Umbilical cord (tissue), 2 donors: Measurements from ENCODE around the gene BMP6. TPM values are rescaled to one million over a fixed set of nuclear protein-coding genes. Genes with fewer than 3 reads are reported as not detected.

Source experiments
- DNase-seq: peaks from one replicate; pipeline ENCODE4 v3.0.0-alpha.2; 2015; ENCODE audit warnings: low spot score
- total RNA-seq: library from RNA; depleted of rRNA; stranded (reverse); fragments of >200 nt; gene quantifications from one replicate; pipeline ENCODE4 v1.2.3, GENCODE V29; 2014; ENCODE audit warnings: low replicate concordance; ENCODE audit not compliant: insufficient read depth

The BMP6 gene
- total RNA-seq, 1 donor from 2014 or later = 144 TPM

- no peak for DNase-seq
These were observed 100.1 kb downstream of the BMP6 start for GRCh38 chr6:7825986-7826385.

- DNase-seq = peak; percentile 13
These were observed 101.2 kb downstream of the BMP6 start for GRCh38 chr6:7827142-7827541.

- no peak for DNase-seq
These were observed 102.2 kb downstream of the BMP6 start for GRCh38 chr6:7828124-7828523.

- DNase-seq = no peak
These were observed 107.2 kb downstream of the BMP6 start for GRCh38 chr6:7832904-7833750.

- peak; percentile 41 for DNase-seq
These were observed 107.8 kb downstream of the BMP6 start for GRCh38 chr6:7833751-7834070.

GRCh38 chr6:7836371-7837026 is 110.6 kb downstream of the BMP6 start:
- no peak for DNase-seq

- peak; percentile 70 for DNase-seq
These were observed 116.0 kb downstream of the BMP6 start for GRCh38 chr6:7841781-7842468.

GRCh38 chr6:7846966-7847818 is 121.3 kb downstream of the BMP6 start:
- DNase-seq = peak; percentile 71

- DNase-seq = no peak
These were observed 122.3 kb downstream of the BMP6 start for GRCh38 chr6:7848229-7848628.

GRCh38 chr6:7851780-7852179 is 125.9 kb downstream of the BMP6 start:
- DNase-seq = no peak

- DNase-seq = no peak
These were observed 133.7 kb downstream of the BMP6 start for GRCh38 chr6:7859591-7859990.

GRCh38 chr6:7865781-7866180 is 139.9 kb downstream of the BMP6 start:
- no peak for DNase-seq

GRCh38 chr6:7866526-7866925 is 140.6 kb downstream of the BMP6 start:
- DNase-seq = no peak

GRCh38 chr6:7868926-7869325 is 143.0 kb downstream of the BMP6 start:
- DNase-seq = no peak

- DNase-seq = peak; percentile 71
These were observed 152.6 kb downstream of the BMP6 start for GRCh38 chr6:7878401-7878964.

- DNase-seq = no peak
These were observed 153.1 kb downstream of the BMP6 start for GRCh38 chr6:7879043-7879442.

- DNase-seq = no peak
These were observed 153.7 kb downstream of the BMP6 start for GRCh38 chr6:7879579-7879978.

- no peak for DNase-seq
These were observed 154.2 kb downstream of the BMP6 start for GRCh38 chr6:7879980-7880717.

GRCh38 chr6:7880718-7881107 is 154.8 kb downstream of the BMP6 start:
- no peak for DNase-seq

GRCh38 chr6:7881765-7882500 is 156.0 kb downstream of the BMP6 start:
- DNase-seq = no peak
